GM18505 (cell line): ENCODE data around the gene SPINDOC.
"Not testable (repeated sequence)": the region's sequence is repeated elsewhere in the genome, so short reads cannot be mapped to it uniquely, and the experiment has no call there.

Experiments
- ATAC-seq: cut with Tn5 transposase; IDR thresholded peaks from one replicate; pipeline ENCODE4 v1.9.1; 2021; ENCODE audit not compliant: unreplicated experiment
- POLR2A ChIP-seq: IDR thresholded peaks from 4 replicates; pipeline ENCODE4 v1.6.1; 2011; ENCODE audit warnings: borderline replicate concordance; ENCODE audit not compliant: insufficient read depth, insufficient read length; ENCODE audit errors: extremely low read depth

The SPINDOC gene

GRCh38 chr11:63804259-63804658 is 9.0 kb upstream of the SPINDOC start:
- ATAC-seq, result no peak
- no peak for TF ChIP-seq POLR2A

- TF ChIP-seq POLR2A, result no peak
Measured at GRCh38 chr11:63805844-63806415, 7.3 kb upstream of the SPINDOC start.

GRCh38 chr11:63810383-63810782 is 2.9 kb upstream of the SPINDOC start:
- not testable (repeated sequence) for ATAC-seq

More at GRCh38 chr11:63805844-63806415, 7.3 kb upstream of the SPINDOC start:
- no peak for ATAC-seq

GRCh38 chr11:63811522-63811921 is 1.7 kb upstream of the SPINDOC start:
- ATAC-seq, result no peak
- no peak for TF ChIP-seq POLR2A

- ATAC-seq, result peak; percentile 36
Measured at GRCh38 chr11:63813563-63814382, 517 bp downstream of the SPINDOC start.

GRCh38 chr11:63814383-63814736 is 1.1 kb downstream of the SPINDOC start:
- ATAC-seq, result no peak
- TF ChIP-seq POLR2A, result no peak

More at GRCh38 chr11:63813563-63814382, 517 bp downstream of the SPINDOC start:
- TF ChIP-seq POLR2A, result no peak

GRCh38 chr11:63816166-63816565 is 2.9 kb downstream of the SPINDOC start:
- no peak for ATAC-seq
- no peak for TF ChIP-seq POLR2A

GRCh38 chr11:63816732-63817131 is 3.5 kb downstream of the SPINDOC start:
- no peak for TF ChIP-seq POLR2A
- no peak for ATAC-seq

GRCh38 chr11:63817758-63818498 is 4.7 kb downstream of the SPINDOC start:
- no peak for TF ChIP-seq POLR2A
- no peak for ATAC-seq

GRCh38 chr11:63818609-63819008 is 5.4 kb downstream of the SPINDOC start:
- ATAC-seq, result no peak
- TF ChIP-seq POLR2A, result no peak

GRCh38 chr11:63821411-63821810 is 8.2 kb downstream of the SPINDOC start:
- no peak for ATAC-seq
- TF ChIP-seq POLR2A, result no peak

GRCh38 chr11:63826471-63827190 is 13.4 kb downstream of the SPINDOC start:
- TF ChIP-seq POLR2A, result no peak
- no peak for ATAC-seq

GRCh38 chr11:63829823-63830489 is 16.7 kb downstream of the SPINDOC start:
- no peak for TF ChIP-seq POLR2A
- no peak for ATAC-seq

- no peak for ATAC-seq
- TF ChIP-seq POLR2A, result no peak
Measured at GRCh38 chr11:63831326-63831725, 18.1 kb downstream of the SPINDOC start.
